ENCODE measurements around the gene SYT2.

DNA sequence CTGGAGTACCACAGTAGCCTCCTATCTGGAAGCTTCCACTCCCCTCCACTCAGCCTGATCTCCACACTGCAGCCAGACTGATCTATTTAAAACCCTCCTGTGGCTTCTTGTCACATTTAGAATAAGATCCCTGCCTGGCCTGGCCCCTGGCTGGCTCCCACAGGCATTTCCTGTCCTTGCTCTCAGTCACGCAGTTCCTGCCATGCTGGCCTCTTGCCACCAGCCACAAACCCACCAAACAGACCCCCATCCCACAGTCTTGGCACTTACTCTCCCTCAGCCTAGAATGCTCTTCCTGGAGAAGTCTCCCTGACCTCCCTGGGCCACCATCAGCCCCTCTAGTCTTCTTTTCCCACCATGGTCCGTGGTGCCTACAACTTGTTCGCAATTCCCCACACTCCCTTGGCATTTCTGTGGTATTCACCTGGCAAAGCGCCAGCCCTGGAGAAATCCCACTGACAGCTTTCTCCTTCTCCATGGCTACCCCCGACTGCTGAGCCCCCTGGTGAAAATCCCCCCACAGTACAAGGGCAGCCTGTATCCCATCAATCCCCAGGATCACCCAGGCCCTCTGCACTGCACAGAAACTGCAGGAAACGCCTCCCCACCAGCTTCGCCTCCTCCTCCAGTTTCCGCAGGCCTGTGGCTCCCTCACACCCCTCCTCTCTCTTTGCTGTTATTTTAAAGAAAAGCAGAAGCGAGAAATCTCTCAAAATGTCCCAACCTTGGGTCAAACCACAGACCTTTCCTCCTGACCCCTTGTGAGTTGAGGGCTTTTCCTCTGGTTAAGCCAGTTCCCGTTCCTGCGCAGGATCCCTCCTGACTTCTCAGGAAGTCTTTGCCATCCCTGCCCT is 94.5 kb downstream of the SYT2 start:
- TF ChIP-seq, protein P1, sequence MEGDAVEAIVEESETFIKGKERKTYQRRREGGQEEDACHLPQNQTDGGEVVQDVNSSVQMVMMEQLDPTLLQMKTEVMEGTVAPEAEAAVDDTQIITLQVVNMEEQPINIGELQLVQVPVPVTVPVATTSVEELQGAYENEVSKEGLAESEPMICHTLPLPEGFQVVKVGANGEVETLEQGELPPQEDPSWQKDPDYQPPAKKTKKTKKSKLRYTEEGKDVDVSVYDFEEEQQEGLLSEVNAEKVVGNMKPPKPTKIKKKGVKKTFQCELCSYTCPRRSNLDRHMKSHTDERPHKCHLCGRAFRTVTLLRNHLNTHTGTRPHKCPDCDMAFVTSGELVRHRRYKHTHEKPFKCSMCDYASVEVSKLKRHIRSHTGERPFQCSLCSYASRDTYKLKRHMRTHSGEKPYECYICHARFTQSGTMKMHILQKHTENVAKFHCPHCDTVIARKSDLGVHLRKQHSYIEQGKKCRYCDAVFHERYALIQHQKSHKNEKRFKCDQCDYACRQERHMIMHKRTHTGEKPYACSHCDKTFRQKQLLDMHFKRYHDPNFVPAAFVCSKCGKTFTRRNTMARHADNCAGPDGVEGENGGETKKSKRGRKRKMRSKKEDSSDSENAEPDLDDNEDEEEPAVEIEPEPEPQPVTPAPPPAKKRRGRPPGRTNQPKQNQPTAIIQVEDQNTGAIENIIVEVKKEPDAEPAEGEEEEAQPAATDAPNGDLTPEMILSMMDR (IDR thresholded peaks at IDR 0.05), result no peak
- no peak for TF ChIP-seq ZFX (IDR thresholded peaks at IDR 0.05; ENCODE audit: borderline replicate concordance)
